GM12892 (cell line): Measurements from ENCODE around the gene GDF9.

ENCODE experiments used
- POLR2A ChIP-seq: IDR thresholded peaks from 2 replicates; pipeline ENCODE4 v1.6.1; 2011; ENCODE audit warnings: low read depth, low read length, control low read depth
- POLR2AphosphoS5 ChIP-seq: IDR thresholded peaks from 2 replicates; pipeline ENCODE4 v1.6.1; 2011; ENCODE audit warnings: low read depth, low read length, control low read depth
- TAF1 ChIP-seq: IDR thresholded peaks from 2 replicates; pipeline ENCODE4 v1.6.1; 2011; ENCODE audit warnings: low read depth, mild to moderate bottlenecking, control low read depth, low read length, borderline replicate concordance

DNA sequence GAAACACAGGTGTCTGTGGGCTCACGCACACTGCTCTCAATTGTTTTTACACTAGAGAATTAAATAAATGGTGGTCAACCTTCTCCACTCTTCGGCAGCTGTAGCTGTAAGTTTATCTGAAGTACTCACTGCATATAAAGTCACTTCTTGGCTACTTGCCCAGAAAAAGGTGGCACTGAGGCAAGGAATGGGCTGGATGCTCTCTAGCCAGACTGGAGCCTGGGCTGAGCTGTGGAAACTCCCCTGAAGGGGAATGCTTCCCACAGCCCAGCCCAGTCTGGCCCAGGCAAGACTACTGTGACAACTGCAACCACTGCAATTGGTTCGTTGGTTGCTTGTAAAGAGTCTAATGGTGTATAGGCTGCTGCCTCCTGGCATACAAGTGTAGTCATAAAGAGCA, 11.7 kb upstream of the GDF9 start:
- TF ChIP-seq POLR2AphosphoS5, result no peak
- no peak for TF ChIP-seq TAF1
- no peak for TF ChIP-seq POLR2A
